A549 (cell line): ENCODE measurements around the gene TSACC. TPM values are rescaled to one million over a fixed set of nuclear protein-coding genes. Genes with fewer than 3 reads are reported as not detected.

Source experiments
- ATAC-seq, 2 experiments: fragments of 200-7000 bp in 1 of 2; fragments of >200 bp in 1 of 2; cut with Nextera tagmentation in 1 of 2; cut with Tn5 transposase in 1 of 2; 3 replicates each; pipeline versions ENCODE4 v1.8.0 to v1.9.1; 2018 to 2020; ENCODE audit warnings: mild to moderate bottlenecking in 1 of 2, moderate library complexity in 1 of 2
- CTCF ChIA-PET: fragments of 300-600 bp; sonication (Branson Sonifier 250); formaldehyde crosslinking; extraction: SDS; loops from one replicate; lab custom pipeline; 2021; ENCODE audit warnings: antibody characterized with exemption, inconsistent platforms; lab: Yijun Ruan, JAX
- POLR2A ChIA-PET: fragments of 350-600 bp; formaldehyde crosslinking; extraction: SDS; loops from one replicate; lab custom pipeline; 2021; ENCODE audit warnings: antibody characterized with exemption, inconsistent platforms; lab: Yijun Ruan, JAX
- DNase-seq, 2 experiments: peaks; one replicate each; pipeline versions ENCODE4 v3.0.0 to v3.0.0-alpha.2; 2011 to 2016; ENCODE audit warnings: low read depth in 1 of 2, low spot score in 1 of 2
- FAIRE-seq: peaks from 2 replicates; lab custom pipeline; 2011; peaks lifted over from hg19 to GRCh38; lab: Jason Lieb, UNC
- H3K27ac ChIP-seq, 2 experiments: fragments of >200 bp; sonication (Bioruptor Twin); formaldehyde crosslinking; 3 replicates each; pipeline ENCODE4 v1.5.1; 2016 to 2017
- H3K4me1 ChIP-seq: fragments of >200 bp; sonication (Bioruptor Twin); formaldehyde crosslinking; 3 replicates; pipeline ENCODE4 v1.6.1; 2016
- H3K4me2 ChIP-seq: fragments of >200 bp; sonication (Bioruptor Twin); formaldehyde crosslinking; 3 replicates; pipeline ENCODE4 v1.6.1; 2016
- H3K4me3 ChIP-seq: fragments of >200 bp; sonication (Bioruptor Twin); formaldehyde crosslinking; 3 replicates; pipeline ENCODE4 v1.5.1; 2016
- H3K9me3 ChIP-seq: fragments of >200 bp; sonication (Bioruptor Twin); formaldehyde crosslinking; 3 replicates; pipeline ENCODE4 v1.6.1; 2016
- BHLHE40 ChIP-seq: IDR thresholded peaks from 2 replicates; pipeline ENCODE4 v1.6.1; 2012; ENCODE audit warnings: low read depth, low read length, inconsistent platforms
- CBX2 ChIP-seq: fragments of 200-600 bp; sonication (generic); IDR thresholded peaks from 2 replicates; pipeline ENCODE4 v1.6.1; 2016; ENCODE audit warnings: low read depth, mild to moderate bottlenecking, borderline replicate concordance
- CBX8 ChIP-seq: fragments of 200-600 bp; sonication (generic); IDR thresholded peaks from 2 replicates; pipeline ENCODE4 v1.6.1; 2016
- CEBPB ChIP-seq, 2 experiments: fragments of >200 bp in 1 of 2; sonication (Bioruptor Twin) in 1 of 2; formaldehyde crosslinking in 1 of 2; IDR thresholded peaks; 2 replicates each; pipeline ENCODE4 v1.6.1; 2012 to 2016
- ELK1 ChIP-seq: fragments of 150-350 bp; IDR thresholded peaks from 2 replicates; pipeline ENCODE4 v1.6.1; 2014; ENCODE audit warnings: low read depth, mild to moderate bottlenecking, low read length
- FOSL2 ChIP-seq, 2 experiments: fragments of 450-650 bp in 1 of 2; fragments of >200 bp in 1 of 2; sonication (Bioruptor Twin) in 1 of 2; formaldehyde crosslinking; IDR thresholded peaks; 2 replicates each; pipeline versions ENCODE4 v1.5.0 to v1.6.1; 2016 to 2020; ENCODE audit warnings: mild to moderate bottlenecking in 1 of 2, moderate library complexity in 1 of 2
- FOXS1 ChIP-seq: fragments of 250-450 bp; sonication (Bioruptor Pico); IDR thresholded peaks from 2 replicates; pipeline ENCODE4 v1.5.0; 2020; ENCODE audit warnings: mild to moderate bottlenecking, moderate library complexity
- GATA3 ChIP-seq: IDR thresholded peaks from 2 replicates; pipeline ENCODE4 v1.6.1; 2012; ENCODE audit warnings: borderline replicate concordance
- HDAC2 ChIP-seq: fragments of 200-600 bp; sonication (generic); IDR thresholded peaks from 2 replicates; pipeline ENCODE4 v1.6.1; 2016
- HES2 ChIP-seq: fragments of >200 bp; sonication (Bioruptor Twin); formaldehyde crosslinking; IDR thresholded peaks from 2 replicates; pipeline ENCODE4 v1.6.1; 2016
- HEYL ChIP-seq: fragments of 250-450 bp; sonication (Bioruptor Pico); IDR thresholded peaks from 2 replicates; pipeline ENCODE4 v1.8.0; 2021; ENCODE audit warnings: mild to moderate bottlenecking, moderate library complexity
- HMGXB4 ChIP-seq: fragments of 250-450 bp; sonication (Bioruptor Pico); IDR thresholded peaks from 2 replicates; pipeline ENCODE4 v1.5.0; 2021; ENCODE audit warnings: mild to moderate bottlenecking, moderate library complexity, borderline replicate concordance
- HOXA7 ChIP-seq: fragments of 250-450 bp; sonication (Bioruptor Pico); IDR thresholded peaks from 2 replicates; pipeline ENCODE4 v1.5.0; 2020; ENCODE audit warnings: mild to moderate bottlenecking, moderate library complexity
- HOXB5 ChIP-seq: fragments of 250-450 bp; sonication (Bioruptor Pico); IDR thresholded peaks from 2 replicates; pipeline ENCODE4 v1.5.0; 2020; ENCODE audit warnings: mild to moderate bottlenecking, moderate library complexity
- JUNB ChIP-seq: fragments of >200 bp; sonication (Bioruptor Twin); formaldehyde crosslinking; IDR thresholded peaks from 2 replicates; pipeline ENCODE4 v1.6.1; 2016
- KDM1A ChIP-seq: fragments of 200-600 bp; sonication (generic); IDR thresholded peaks from 2 replicates; pipeline ENCODE4 v1.6.1; 2016; ENCODE audit warnings: low read depth, mild to moderate bottlenecking
- MAFK ChIP-seq: fragments of 450-650 bp; IDR thresholded peaks from 2 replicates; pipeline ENCODE4 v1.6.1; 2014; ENCODE audit not compliant: partially characterized antibody
- MYC ChIP-seq: IDR thresholded peaks from 2 replicates; pipeline ENCODE4 v1.6.1; 2012; ENCODE audit warnings: mild to moderate bottlenecking, inconsistent platforms, low read length, improper control_type of control experiment, borderline replicate concordance
- NFE2L2 ChIP-seq: fragments of 150-350 bp; conservative IDR thresholded peaks from 2 replicates; pipeline ENCODE4 v1.6.1; 2014; ENCODE audit warnings: low read length
- POLR2A ChIP-seq: IDR thresholded peaks from 2 replicates; pipeline ENCODE4 v1.6.1; 2012; ENCODE audit warnings: mild to moderate bottlenecking, low read length
- POLR2AphosphoS2 ChIP-seq: conservative IDR thresholded peaks from 2 replicates; pipeline ENCODE4 v1.6.1; 2012; ENCODE audit warnings: low read length, improper control_type of control experiment, inconsistent platforms
- RARB ChIP-seq: fragments of 250-450 bp; sonication (Bioruptor Pico); IDR thresholded peaks from 2 replicates; pipeline ENCODE4 v1.8.0; 2021; ENCODE audit warnings: mild to moderate bottlenecking, moderate library complexity
- RNF2 ChIP-seq: fragments of 200-600 bp; sonication (generic); IDR thresholded peaks from 2 replicates; pipeline ENCODE4 v1.6.1; 2016; ENCODE audit warnings: low read depth, mild to moderate bottlenecking, antibody characterized with exemption, moderate library complexity, borderline replicate concordance
- SMC3 ChIP-seq: fragments of >200 bp; sonication (Bioruptor Twin); formaldehyde crosslinking; IDR thresholded peaks from 3 replicates; pipeline ENCODE4 v1.6.1; 2018; ENCODE audit warnings: inconsistent platforms
- ZC3H11A ChIP-seq: fragments of 450-650 bp; IDR thresholded peaks from 2 replicates; pipeline ENCODE4 v1.6.1; 2014; ENCODE audit warnings: antibody characterized with exemption, mild to moderate bottlenecking
- WGBS: methylation state at CpG from one replicate; pipeline ENCODE4 v1.1.6; 2017; ENCODE audit errors: missing lambda C conversion rate; 5-methylcytosine and 5-hydroxymethylcytosine counted together
- polyA plus RNA-seq, 4 experiments: library from polyadenylated mRNA; depleted of rRNA in 3 of 4; stranded (reverse); fragments of >200 nt; fragmentation: RNase III in 1 of 4; extraction: RNeasy Plus Mini Kit Qiagen cat#74134 plus additional on column Dnase treatment in 1 of 4; gene quantifications; 2 replicates in 3 of 4; 3 replicates in 1 of 4; pipeline ENCODE4 v1.2.3, GENCODE V29; 2011 to 2017

TSACC gene
- polyA plus RNA-seq, 2 of the 4 experiments (the other 2 are of a cell fraction): 2.6 to 3.9 TPM

- DNase-seq (no peak), FAIRE-seq (no peak), ATAC-seq (no peak)
- TF ChIP-seq POLR2A: no peak
- no peak for TF ChIP-seq KDM1A
- TF ChIP-seq MYC: no peak
- TF ChIP-seq NFE2L2: no peak
- TF ChIP-seq SMC3: no peak
- TF ChIP-seq BHLHE40: no peak
- TF ChIP-seq GATA3: no peak
- TF ChIP-seq JUNB: no peak
- no peak for TF ChIP-seq FOSL2 (IDR thresholded peaks at IDR 0.05)
- TF ChIP-seq FOSL2 (CRISPR knock-in tag; IDR thresholded peaks at IDR 0.05): no peak
- TF ChIP-seq HOXB5 (CRISPR knock-in tag): no peak
- TF ChIP-seq HEYL: no peak
- no peak for TF ChIP-seq FOXS1
- no peak for TF ChIP-seq RARB (CRISPR knock-in tag)
- no peak for TF ChIP-seq CEBPB (IDR thresholded peaks at IDR 0.05)
- no peak for TF ChIP-seq MAFK
- TF ChIP-seq HOXA7 (CRISPR knock-in tag): no peak
- TF ChIP-seq POLR2AphosphoS2: no peak
- no peak for TF ChIP-seq CBX8
- no peak for TF ChIP-seq HDAC2
- no peak for TF ChIP-seq CBX2
- H3K27ac ChIP-seq: no peak overlapping the region
- no peaks in the 10 kb centered on the region for H3K9me3 ChIP-seq
- ChIA-PET POLR2A (no interaction called here), CTCF (interaction anchor here (0.8 to 31.5 kb wide), 6 partner anchors 8 to 265 kb away, joined by 3 to 543 read pairs (median 246); no protein-coding TSS in a partner anchor)
- no peak overlapping the region for H3K4me3 ChIP-seq
- H3K4me2 ChIP-seq: no peak overlapping the region
- WGBS: 92% methylated on average over 11 of the region's 13 CpGs
- H3K4me1 ChIP-seq: peaks cover 8% of the 10 kb centered on the region; the same call in 1 of the 3 replicates
Measured at GRCh38 chr1:156392452-156392853, 54.1 kb downstream of the TSACC start.

- POLR2A ChIA-PET: no interaction called here
- TF ChIP-seq RNF2: no peak
- TF ChIP-seq FOSL2 (IDR thresholded peaks at IDR 0.05): no peak
- no peak for TF ChIP-seq FOSL2 (CRISPR knock-in tag; IDR thresholded peaks at IDR 0.05)
- TF ChIP-seq ZC3H11A: no peak
- TF ChIP-seq HMGXB4 (CRISPR knock-in tag): no peak
- no peak for TF ChIP-seq POLR2AphosphoS2
- TF ChIP-seq ELK1: no peak
- no peak for TF ChIP-seq HES2
- CTCF ChIA-PET: interaction anchor here (1.5 to 31.5 kb wide), 4 partner anchors 9 to 55 kb away, joined by 5 to 543 read pairs (median 487); no protein-coding TSS in a partner anchor
Measured at GRCh38 chr1:156393095-156393494, 54.8 kb downstream of the TSACC start.

More at GRCh38 chr1:156393095-156393494, 54.8 kb downstream of the TSACC start:
- Histone ChIP-seq H3K4me1 (peaks cover 9% of the 10 kb centered on the region), H3K4me3 (no peak overlapping the region), H3K4me2 (no peak overlapping the region), H3K27ac (no peak overlapping the region), H3K9me3 (no peaks in the 10 kb centered on the region)
- DNase-seq (no peak), FAIRE-seq (no peak), ATAC-seq (no peak)
